Skeletal muscle satellite cell (primary cell): Measurements from ENCODE around the gene FNDC7.
"Not testable (repeated sequence)": the region's sequence is repeated elsewhere in the genome, so short reads cannot be mapped to it uniquely, and the experiment has no call there.

Experiments
- H3K27me3 ChIP-seq: 2 replicates; pipeline ENCODE4 v1.7.0; 2013; ENCODE audit warnings: low read length; ENCODE audit not compliant: control insufficient read depth, insufficient read depth
- H3K36me3 ChIP-seq: 2 replicates; pipeline ENCODE4 v1.7.0; 2013; ENCODE audit warnings: mild to moderate bottlenecking, control low read depth, low read length; ENCODE audit not compliant: insufficient read depth
- H3K4me1 ChIP-seq: 2 replicates; pipeline ENCODE4 v1.7.0; 2013; ENCODE audit warnings: low read length; ENCODE audit not compliant: control insufficient read depth, insufficient read depth
- H3K4me2 ChIP-seq: 2 replicates; pipeline ENCODE4 v1.7.0; 2013; ENCODE audit warnings: mild to moderate bottlenecking, low read length
- H3K4me3 ChIP-seq: 2 replicates; pipeline ENCODE4 v1.7.0; 2013; ENCODE audit warnings: low read length
- H3K9ac ChIP-seq: 2 replicates; pipeline ENCODE4 v1.7.0; 2013; ENCODE audit warnings: mild to moderate bottlenecking, low read depth, low read length, moderate library complexity
- H3K9me3 ChIP-seq: replicated peaks from 2 replicates; pipeline ENCODE4 v1.7.0; 2013; ENCODE audit warnings: mild to moderate bottlenecking, control low read depth, low read length

The FNDC7 gene

DNA sequence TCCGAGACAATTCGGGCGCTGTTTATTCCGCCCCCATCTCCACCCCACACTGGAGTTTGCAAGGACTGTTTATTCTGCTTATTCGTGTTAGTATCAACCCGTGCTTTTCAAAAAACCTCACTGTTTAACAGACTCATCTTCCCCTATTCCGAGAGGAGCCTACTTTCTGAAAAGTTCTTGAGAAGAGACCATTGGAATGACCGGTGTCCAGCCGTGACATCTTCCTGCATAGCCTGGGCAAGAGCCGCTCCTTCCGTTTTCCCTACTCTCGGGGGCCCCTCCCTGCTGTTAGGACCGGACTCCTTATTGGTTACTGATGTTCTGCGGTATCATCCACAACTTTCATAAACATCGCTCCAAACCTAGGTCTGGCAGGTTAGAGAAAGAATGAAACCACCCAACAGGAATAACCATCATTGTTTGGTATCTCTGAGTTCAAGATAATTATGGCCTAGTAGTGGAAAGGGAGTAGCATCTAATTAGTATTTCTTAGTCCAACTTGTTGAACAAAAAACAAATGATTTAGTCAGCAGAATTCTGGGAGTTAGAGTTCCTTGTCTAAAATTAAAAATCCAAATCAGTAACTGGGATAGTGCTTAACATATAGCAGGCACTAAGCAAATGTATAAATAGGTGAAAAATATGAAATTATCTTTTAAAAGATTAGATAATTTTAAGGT lies 34.6 kb downstream of the FNDC7 start:
- H3K9me3 ChIP-seq, result no peaks in the 10 kb centered on the region
- peak overlapping the region; percentile 81 for H3K4me2 ChIP-seq
- H3K9ac ChIP-seq, result peak overlapping the region; percentile 96
- peaks cover 6% of the 10 kb centered on the region for H3K36me3 ChIP-seq
- peak overlapping the region; percentile 87 for H3K4me3 ChIP-seq
- peaks cover 3% of the 10 kb centered on the region for H3K27me3 ChIP-seq
- H3K4me1 ChIP-seq, result peaks cover 3% of the 10 kb centered on the region

DNA sequence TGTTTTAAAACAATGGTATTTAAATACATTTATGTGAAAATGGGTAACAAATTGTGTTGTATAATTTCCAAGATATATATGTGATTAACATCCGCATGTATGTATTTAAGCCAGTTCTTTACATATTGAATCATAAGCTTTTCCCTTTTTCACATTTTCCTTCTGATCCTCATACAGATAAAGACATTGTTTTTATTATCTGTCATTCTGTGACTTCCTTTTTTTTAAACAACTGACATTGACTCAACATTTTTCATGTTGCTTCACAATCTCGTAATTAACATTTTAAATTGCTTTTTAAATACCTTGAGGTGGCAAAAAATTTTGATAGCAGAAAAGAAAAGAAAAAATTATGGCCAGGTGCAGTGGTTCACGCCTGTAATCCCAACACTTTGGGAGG lies 35.2 kb downstream of the FNDC7 start:
- H3K36me3 ChIP-seq, result peaks cover 10% of the 10 kb centered on the region
- no peaks in the 10 kb centered on the region for H3K27me3 ChIP-seq
- peak overlapping the region; percentile 96 for H3K9ac ChIP-seq
- no peaks in the 10 kb centered on the region for H3K9me3 ChIP-seq
- peak overlapping the region; percentile 81 for H3K4me2 ChIP-seq
- peaks cover 3% of the 10 kb centered on the region for H3K4me1 ChIP-seq
- peak overlapping the region; percentile 87 for H3K4me3 ChIP-seq

DNA sequence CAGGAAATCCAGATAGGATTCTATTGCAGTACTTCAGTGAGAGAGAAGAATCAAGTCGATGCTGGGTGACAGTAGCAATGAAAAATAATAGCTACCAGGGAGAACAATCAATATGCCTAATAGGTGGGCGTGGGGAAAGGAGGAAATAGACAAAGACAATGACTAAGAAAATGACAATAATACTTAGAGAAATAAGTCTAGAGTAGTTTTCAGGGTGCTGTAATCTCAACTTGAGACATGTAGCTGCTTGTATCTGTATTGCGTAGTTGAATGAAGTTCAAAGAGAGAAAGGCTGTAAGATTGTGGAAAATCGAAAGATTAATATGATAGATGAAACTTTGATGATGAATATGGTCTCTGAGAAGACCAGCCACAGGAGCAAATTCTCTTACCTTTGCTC lies 36.4 kb downstream of the FNDC7 start:
- Histone ChIP-seq H3K27me3 (no peaks in the 10 kb centered on the region), H3K4me2 (no peak overlapping the region), H3K4me3 (no peak overlapping the region), H3K4me1 (peaks cover 3% of the 10 kb centered on the region), H3K9me3 (no peaks in the 10 kb centered on the region), H3K36me3 (peaks cover 16% of the 10 kb centered on the region), H3K9ac (no peak overlapping the region)

DNA sequence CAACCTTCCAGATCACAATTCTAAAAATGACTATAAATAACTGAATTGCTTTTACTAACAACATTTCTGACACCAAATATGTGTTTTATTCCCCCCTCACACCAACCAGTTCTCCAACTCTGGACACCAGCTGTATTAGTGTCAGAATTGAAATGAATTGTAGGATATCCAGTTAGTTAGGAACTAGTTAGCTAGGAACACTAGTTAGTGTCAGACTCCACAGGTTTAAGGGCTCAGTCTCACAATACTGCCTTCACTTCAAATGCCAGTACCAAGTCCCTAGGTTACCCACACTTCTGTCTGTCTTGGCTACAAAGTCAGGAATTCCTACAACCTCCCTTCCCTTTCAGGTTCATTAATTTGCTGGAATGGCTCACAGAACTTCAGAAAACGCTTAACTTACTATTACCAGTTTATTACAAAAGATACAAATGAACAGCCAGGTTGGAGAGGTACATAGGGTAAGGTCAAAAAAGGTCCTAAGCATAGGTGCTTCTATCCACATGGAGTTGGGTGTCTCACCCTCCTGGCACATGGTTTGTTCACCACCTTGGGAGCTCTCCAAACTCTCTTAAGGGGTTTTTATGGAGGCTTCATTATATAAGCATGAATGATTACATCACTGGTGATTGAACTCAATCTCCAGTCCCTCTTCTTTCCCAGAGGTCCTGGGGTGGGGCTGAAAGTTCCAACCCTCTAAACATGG lies 37.9 kb downstream of the FNDC7 start:
- no peaks in the 10 kb centered on the region for H3K9me3 ChIP-seq
- peaks cover 3% of the 10 kb centered on the region for H3K4me1 ChIP-seq
- peaks cover 28% of the 10 kb centered on the region for H3K36me3 ChIP-seq
- H3K27me3 ChIP-seq, result no peaks in the 10 kb centered on the region
- no peak overlapping the region for H3K4me3 ChIP-seq
- H3K9ac ChIP-seq, result no peak overlapping the region
- no peak overlapping the region for H3K4me2 ChIP-seq

DNA sequence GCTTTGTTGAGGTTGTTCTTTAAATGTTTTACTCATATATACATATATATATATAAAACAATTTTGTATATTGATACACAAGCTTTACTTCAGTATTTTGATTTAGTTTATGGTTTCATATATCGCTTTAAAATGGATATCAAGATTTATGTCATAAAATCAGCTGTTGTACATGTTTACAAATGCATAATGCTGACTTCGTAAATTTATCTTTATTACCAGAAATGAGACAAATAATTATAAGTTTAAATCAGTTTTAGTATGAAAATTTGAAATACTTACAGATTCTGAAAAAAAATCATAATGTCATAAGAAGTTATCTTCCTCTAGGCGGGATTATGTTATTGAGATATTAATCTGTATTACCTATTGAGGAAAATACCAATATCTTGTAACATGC lies 40.7 kb downstream of the FNDC7 start:
- Histone ChIP-seq H3K36me3 (peaks cover 46% of the 10 kb centered on the region), H3K4me1 (no peaks in the 10 kb centered on the region), H3K4me2 (no peak overlapping the region), H3K9ac (no peak overlapping the region), H3K27me3 (no peaks in the 10 kb centered on the region), H3K9me3 (no peaks in the 10 kb centered on the region), H3K4me3 (no peak overlapping the region)

DNA sequence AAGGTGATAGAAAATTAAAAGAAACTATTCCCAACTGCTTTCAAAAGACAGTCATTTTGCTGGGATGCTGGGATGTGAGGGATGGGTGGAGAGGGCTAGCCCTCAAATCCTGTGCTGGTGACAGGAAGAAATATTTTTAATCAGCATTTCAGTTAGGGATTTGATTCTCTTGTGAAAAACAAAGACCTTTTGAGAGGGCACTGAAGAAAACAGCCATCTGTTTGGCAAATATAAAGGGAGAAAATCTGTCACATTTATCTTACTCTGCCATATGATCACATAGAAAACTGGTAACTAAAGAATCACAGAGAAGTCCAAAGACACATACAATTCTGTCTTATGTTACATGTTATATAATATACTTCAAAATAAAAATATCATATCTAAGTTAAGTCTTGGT lies 46.1 kb downstream of the FNDC7 start:
- Histone ChIP-seq H3K27me3 (no peaks in the 10 kb centered on the region), H3K9ac (no peak overlapping the region), H3K9me3 (no peaks in the 10 kb centered on the region), H3K4me3 (no peak overlapping the region), H3K4me1 (no peaks in the 10 kb centered on the region), H3K4me2 (no peak overlapping the region), H3K36me3 (peaks cover 70% of the 10 kb centered on the region)

DNA sequence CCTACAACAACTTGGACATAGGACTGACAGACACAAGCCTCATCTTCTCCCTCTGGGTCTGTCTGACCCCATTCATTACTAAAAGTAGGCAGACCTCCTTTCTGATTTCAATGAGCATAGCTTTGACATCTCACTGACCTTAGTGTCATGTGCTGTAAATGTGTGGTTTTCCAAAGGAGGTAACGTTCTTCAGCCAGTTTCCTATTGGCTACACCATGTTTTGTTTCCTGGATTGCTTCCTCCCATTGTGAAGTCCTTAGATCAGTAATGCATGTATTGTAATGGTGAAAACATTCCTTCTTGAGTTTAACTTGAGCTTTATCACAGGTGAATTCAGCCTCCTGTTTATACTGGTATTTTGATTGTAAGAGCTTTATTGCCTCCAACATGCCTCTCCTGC lies 54.4 kb downstream of the FNDC7 start:
- Histone ChIP-seq H3K4me2 (no peak overlapping the region), H3K36me3 (peaks cover 50% of the 10 kb centered on the region), H3K4me1 (no peaks in the 10 kb centered on the region), H3K9ac (no peak overlapping the region), H3K4me3 (no peak overlapping the region), H3K27me3 (no peaks in the 10 kb centered on the region), H3K9me3 (no peaks in the 10 kb centered on the region)

DNA sequence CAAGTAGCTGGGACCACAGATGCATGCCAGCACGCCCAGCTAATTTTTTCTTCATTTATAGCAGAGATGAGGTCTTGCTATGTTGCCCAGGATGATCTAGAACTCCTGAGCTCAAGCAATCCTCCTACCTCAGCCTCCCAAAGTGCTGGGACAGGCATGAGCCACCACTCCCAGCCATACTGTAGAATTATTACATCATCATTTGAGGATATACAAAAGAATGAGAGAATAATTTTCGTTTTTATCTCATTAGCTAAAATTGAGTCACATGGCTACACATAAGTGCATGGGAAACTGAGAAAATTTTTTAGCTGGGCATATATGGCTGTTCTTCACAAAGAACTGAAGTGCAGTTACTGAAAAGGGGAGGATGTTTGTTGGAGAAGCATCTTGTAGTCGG lies 55.0 kb downstream of the FNDC7 start:
- H3K36me3 ChIP-seq, result peaks cover 47% of the 10 kb centered on the region
- H3K4me1 ChIP-seq, result no peaks in the 10 kb centered on the region
- no peak overlapping the region for H3K9ac ChIP-seq
- H3K9me3 ChIP-seq, result no peaks in the 10 kb centered on the region
- no peak overlapping the region for H3K4me3 ChIP-seq
- no peaks in the 10 kb centered on the region for H3K27me3 ChIP-seq
- no peak overlapping the region for H3K4me2 ChIP-seq

DNA sequence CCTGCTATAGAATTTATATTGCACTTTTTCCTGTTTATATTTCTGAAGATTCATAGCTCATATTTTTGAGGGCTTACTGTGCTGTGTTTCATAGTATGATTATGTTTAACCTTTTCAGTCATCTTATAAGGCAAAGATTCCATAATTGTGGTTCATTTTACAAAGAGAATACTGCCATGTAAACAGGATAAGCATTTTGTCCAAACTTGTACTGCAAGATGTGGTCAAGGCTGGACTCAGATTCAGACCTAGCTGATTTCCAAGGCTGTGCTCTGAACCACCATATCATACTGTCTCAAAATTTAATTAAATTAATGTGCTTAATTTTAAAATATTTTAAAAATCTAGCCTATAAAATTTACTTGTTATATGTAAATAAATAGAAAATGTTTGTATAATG lies 65.1 kb downstream of the FNDC7 start:
- H3K27me3 ChIP-seq, result no peaks in the 10 kb centered on the region
- no peaks in the 10 kb centered on the region for H3K9me3 ChIP-seq
- H3K9ac ChIP-seq, result no peak overlapping the region
- no peak overlapping the region for H3K4me2 ChIP-seq
- H3K4me1 ChIP-seq, result no peaks in the 10 kb centered on the region
- H3K36me3 ChIP-seq, result peaks cover 71% of the 10 kb centered on the region
- H3K4me3 ChIP-seq, result no peak overlapping the region

DNA sequence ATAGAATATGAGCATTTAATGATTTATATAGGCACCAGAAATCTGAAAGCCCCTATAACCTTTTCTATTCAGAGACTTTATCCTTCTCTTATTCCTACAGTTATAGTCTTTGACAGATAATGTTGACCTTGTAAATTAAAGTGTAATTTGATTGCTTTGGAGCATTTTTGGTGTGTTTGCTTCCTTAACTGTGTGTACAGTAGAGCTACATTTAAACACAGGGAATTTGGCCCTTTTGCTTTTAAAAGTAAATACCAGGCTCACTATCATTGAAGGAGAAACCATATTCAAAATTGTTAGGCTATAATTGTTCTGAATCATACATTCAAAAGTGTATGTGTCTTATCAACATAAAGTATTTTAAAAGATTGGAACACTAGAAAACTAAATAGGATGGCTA lies 66.7 kb downstream of the FNDC7 start:
- H3K9ac ChIP-seq, result no peak overlapping the region
- H3K4me1 ChIP-seq, result no peaks in the 10 kb centered on the region
- no peaks in the 10 kb centered on the region for H3K9me3 ChIP-seq
- H3K4me2 ChIP-seq, result no peak overlapping the region
- no peak overlapping the region for H3K4me3 ChIP-seq
- H3K27me3 ChIP-seq, result no peaks in the 10 kb centered on the region
- H3K36me3 ChIP-seq, result peaks cover 74% of the 10 kb centered on the region

DNA sequence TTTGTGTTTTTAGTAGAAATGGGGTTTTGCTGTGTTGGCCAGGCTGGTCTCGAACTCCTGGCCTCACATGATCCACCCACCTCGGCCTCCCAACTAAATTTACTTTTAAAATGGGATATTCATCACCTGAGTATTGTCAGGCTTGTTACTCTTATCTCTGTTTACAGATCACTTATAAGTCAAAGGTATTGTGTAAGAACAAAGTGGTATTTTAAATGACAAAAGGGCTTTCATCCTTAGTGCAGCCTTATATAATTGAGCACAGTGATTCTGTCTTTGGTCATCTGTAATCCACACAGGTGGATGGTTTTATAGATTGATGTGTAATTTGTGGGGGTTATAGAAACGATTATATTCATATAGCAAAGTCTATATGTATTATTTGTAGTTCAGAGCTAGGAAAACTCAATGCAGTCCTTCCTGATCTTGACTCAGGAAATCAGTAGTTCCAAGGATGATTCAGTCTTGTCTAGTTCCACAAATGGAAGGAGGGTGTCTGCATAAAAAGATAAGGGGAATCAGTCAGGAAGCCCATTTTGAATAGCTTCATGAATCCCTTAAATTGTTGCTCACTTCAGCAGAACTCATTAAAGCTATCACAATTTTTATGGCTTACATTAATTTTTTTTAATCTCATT lies 68.3 kb downstream of the FNDC7 start:
- H3K36me3 ChIP-seq, result peaks cover 84% of the 10 kb centered on the region
- no peaks in the 10 kb centered on the region for H3K4me1 ChIP-seq
- H3K27me3 ChIP-seq, result no peaks in the 10 kb centered on the region
- H3K4me3 ChIP-seq, result no peak overlapping the region
- H3K9me3 ChIP-seq, result peaks cover 13% of the 10 kb centered on the region
- no peak overlapping the region for H3K9ac ChIP-seq
- H3K4me2 ChIP-seq, result no peak overlapping the region

DNA sequence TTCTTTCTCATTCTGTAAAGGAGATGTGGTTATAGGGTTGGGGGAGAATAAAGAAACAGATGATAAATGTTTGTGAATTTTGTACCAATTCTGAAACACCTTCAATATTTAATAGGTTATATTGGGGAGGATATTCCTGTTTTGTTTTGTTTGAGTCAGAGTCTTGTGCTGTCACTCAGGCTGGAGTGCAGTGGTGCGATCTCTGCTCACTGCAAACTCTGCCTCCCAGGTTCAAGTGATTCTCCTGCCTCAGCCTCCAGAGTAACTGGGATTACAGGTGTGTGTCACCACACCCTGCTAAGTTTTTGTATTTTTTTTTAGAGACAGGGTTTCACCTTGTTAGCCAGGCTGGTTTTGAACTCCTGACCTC lies 68.9 kb downstream of the FNDC7 start:
- H3K27me3 ChIP-seq, H3K4me3 ChIP-seq, H3K9ac ChIP-seq, H3K4me1 ChIP-seq, H3K4me2 ChIP-seq: not testable (repeated sequence)
- Histone ChIP-seq H3K9me3 (peaks cover 13% of the 10 kb centered on the region), H3K36me3 (peaks cover 85% of the 10 kb centered on the region)
